Measurements from ENCODE around the gene PLXNA4. TPM values are rescaled to one million over a fixed set of nuclear protein-coding genes. Genes with fewer than 3 reads are reported as not detected.

PLXNA4 gene
- total and polyA plus RNA-seq, 9 of the 15 experiments (the other 6 are each of a cell fraction or from before 2014, with no cell fraction given): under 0.01 to 0.09 TPM; not detected in 7

DNA sequence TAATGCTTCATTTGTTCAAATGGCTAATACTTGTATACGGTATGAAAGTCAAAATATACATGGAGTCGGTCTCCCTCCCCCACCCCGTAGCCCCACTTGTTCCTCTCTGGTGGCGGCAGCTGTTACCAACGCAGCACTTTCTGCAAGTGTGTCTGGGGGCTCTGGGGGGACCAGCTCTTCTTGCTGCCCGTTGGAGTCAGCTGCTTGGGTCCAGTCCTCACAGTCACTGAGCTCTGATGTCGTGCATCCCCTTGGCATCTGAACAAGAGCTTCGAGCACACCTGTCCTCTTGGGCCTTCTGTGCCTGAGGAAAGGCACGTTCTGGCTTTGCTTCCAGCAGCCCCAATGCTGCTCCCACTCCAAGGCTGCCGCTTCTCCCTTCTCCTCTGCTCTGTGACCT, 493.1 kb downstream of the PLXNA4 start:
- FAIRE-seq: no peak
- Histone ChIP-seq H3K9ac (ENCODE audit: insufficient read depth in 1 of 2, low read depth in 2 of 2, low read length in 2 of 2) (no peak overlapping the region; a peak in 1 of 4 replicates), H3K9me1 (ENCODE audit: control insufficient read depth, insufficient read depth, low read length) (no peaks in the 10 kb centered on the region), H3K4me1 (replicated peaks in 1 of 2; ENCODE audit: control insufficient read depth in 2 of 2, insufficient read depth in 2 of 2, low read length in 2 of 2) (no peaks in the 10 kb centered on the region), H3K4me2 (ENCODE audit: insufficient read depth, low read length) (no peak overlapping the region), H3K9me3 (replicated peaks; ENCODE audit: control insufficient read depth, insufficient read depth, low read depth, low read length) (no peaks in the 10 kb centered on the region), H3K79me2 (ENCODE audit: control insufficient read depth, insufficient read depth, low read length) (no peaks in the 10 kb centered on the region), H4K20me1 (replicated peaks; ENCODE audit: control insufficient read depth, insufficient read depth, low read length) (no peaks in the 10 kb centered on the region), H3K27ac (ENCODE audit: extremely low read depth, low read depth, low read length) (no peak overlapping the region), H3K27me3 (ENCODE audit: control insufficient read depth in 2 of 2, insufficient read depth in 2 of 2, low read length in 2 of 2) (peaks cover 3 to 28% of the 10 kb centered on the region in 2 experiments; a peak in 4 of 5 replicates), H3K36me3 (ENCODE audit: control insufficient read depth, insufficient read depth, low read length) (no peaks in the 10 kb centered on the region), H3K4me3 (no peak overlapping the region), H2AFZ (ENCODE audit: low read depth, low read length) (no peak overlapping the region)
- WGBS (ENCODE audit: insufficient coverage, low coverage, missing lambda C conversion rate): 4% methylated on average over 10 of the region's 10 CpGs
- ChIA-PET POLR2A (interaction anchor here (1.1 to 1.2 kb wide), 3 partner anchors 10 to 28 kb away, joined by 3 read pairs; no protein-coding TSS in a partner anchor), CTCF (ENCODE audit: low intra/inter-chr PET ratio) (no interaction called here)
- no TSS peak for BruUV-seq (replicated peaks)
- TF ChIP-seq ETV6 (IDR thresholded peaks at IDR 0.05; ENCODE audit: borderline replicate concordance in 1 of 2, low read depth in 2 of 2, low read length in 1 of 2) (no peak), ETV6 (CRISPR knock-in tag; IDR thresholded peaks at IDR 0.05; ENCODE audit: borderline replicate concordance) (no peak), ARNT (IDR thresholded peaks at IDR 0.05) (no peak), PBX2 (CRISPR knock-in tag; IDR thresholded peaks at IDR 0.05; ENCODE audit: low read depth) (no peak), PBX2 (tag; conservative IDR thresholded peaks at IDR 0.05; ENCODE audit: low read depth) (no peak), TAF9B (IDR thresholded peaks at IDR 0.05; ENCODE audit: partially characterized antibody) (no peak), ATF2 (CRISPR knock-in tag; IDR thresholded peaks at IDR 0.05) (no peak), ZKSCAN8 (CRISPR knock-in tag; IDR thresholded peaks at IDR 0.05) (no peak), ZFP30 (CRISPR knock-in tag; IDR thresholded peaks at IDR 0.05; ENCODE audit: borderline replicate concordance) (no peak), CBX3 (IDR thresholded peaks at IDR 0.05; ENCODE audit: borderline replicate concordance in 1 of 2, low read length in 2 of 2) (no peak), ZNF696 (CRISPR knock-in tag; conservative IDR thresholded peaks at IDR 0.05) (no peak), HEY1 (CRISPR knock-in tag; IDR thresholded peaks at IDR 0.05; ENCODE audit: borderline replicate concordance) (no peak)
- TF ChIP-seq, protein P1, sequence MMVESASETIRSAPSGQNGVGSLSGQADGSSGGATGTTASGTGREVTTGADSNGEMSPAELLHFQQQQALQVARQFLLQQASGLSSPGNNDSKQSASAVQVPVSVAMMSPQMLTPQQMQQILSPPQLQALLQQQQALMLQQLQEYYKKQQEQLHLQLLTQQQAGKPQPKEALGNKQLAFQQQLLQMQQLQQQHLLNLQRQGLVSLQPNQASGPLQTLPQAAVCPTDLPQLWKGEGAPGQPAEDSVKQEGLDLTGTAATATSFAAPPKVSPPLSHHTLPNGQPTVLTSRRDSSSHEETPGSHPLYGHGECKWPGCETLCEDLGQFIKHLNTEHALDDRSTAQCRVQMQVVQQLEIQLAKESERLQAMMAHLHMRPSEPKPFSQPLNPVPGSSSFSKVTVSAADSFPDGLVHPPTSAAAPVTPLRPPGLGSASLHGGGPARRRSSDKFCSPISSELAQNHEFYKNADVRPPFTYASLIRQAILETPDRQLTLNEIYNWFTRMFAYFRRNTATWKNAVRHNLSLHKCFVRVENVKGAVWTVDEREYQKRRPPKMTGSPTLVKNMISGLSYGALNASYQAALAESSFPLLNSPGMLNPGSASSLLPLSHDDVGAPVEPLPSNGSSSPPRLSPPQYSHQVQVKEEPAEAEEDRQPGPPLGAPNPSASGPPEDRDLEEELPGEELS (CRISPR knock-in tag; IDR thresholded peaks at IDR 0.05; ENCODE audit: borderline replicate concordance): no peak
- TF ChIP-seq, protein P2, sequence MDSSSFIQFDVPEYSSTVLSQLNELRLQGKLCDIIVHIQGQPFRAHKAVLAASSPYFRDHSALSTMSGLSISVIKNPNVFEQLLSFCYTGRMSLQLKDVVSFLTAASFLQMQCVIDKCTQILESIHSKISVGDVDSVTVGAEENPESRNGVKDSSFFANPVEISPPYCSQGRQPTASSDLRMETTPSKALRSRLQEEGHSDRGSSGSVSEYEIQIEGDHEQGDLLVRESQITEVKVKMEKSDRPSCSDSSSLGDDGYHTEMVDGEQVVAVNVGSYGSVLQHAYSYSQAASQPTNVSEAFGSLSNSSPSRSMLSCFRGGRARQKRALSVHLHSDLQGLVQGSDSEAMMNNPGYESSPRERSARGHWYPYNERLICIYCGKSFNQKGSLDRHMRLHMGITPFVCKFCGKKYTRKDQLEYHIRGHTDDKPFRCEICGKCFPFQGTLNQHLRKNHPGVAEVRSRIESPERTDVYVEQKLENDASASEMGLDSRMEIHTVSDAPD (CRISPR knock-in tag; IDR thresholded peaks at IDR 0.05): no peak
- intact Hi-C loops (cut with micrococcal nuclease) (no loop called here), in situ Hi-C loops (cut with MboI) (no loop called here)
- no peak for DNase-seq (ENCODE audit: extremely low read depth in 1 of 4, low spot score in 3 of 4)
- no peak for ATAC-seq
